Activated CD8-positive, alpha-beta memory T cell treated with anti-CD3 and anti-CD28 coated beads, Interleukin-2, amount 10 ng/mL, durations not matched to agents 7 days and 5 days (primary cell): Measurements from ENCODE around the gene NDUFB11. TPM values are rescaled to one million over a fixed set of nuclear protein-coding genes. Genes with fewer than 3 reads are reported as not detected.
"Not testable (repeated sequence)": the region's sequence is repeated elsewhere in the genome, so short reads cannot be mapped to it uniquely, and the experiment has no call there.

ENCODE experiments used
- ATAC-seq: fragments of 150-1000 bp; cut with Tn5 transposase; one replicate; pipeline ENCODE4 v1.10.0; 2021; ENCODE audit warnings: moderate library complexity
- CTCF ChIA-PET: fragments of 350-600 bp; sonication (Branson Sonifier 250); formaldehyde crosslinking; loops from one replicate; lab custom pipeline; 2021; ENCODE audit warnings: antibody characterized with exemption; lab: Charles Lee
- DNase-seq: peaks from one replicate; pipeline ENCODE4 v3.0.0-alpha.2; 2020
- H3K27ac Mint-ChIP-seq: one replicate; pipeline ENCODE4 v1.8.0; 2021; ENCODE audit warnings: mild to moderate bottlenecking, mixed read lengths
- H3K27me3 Mint-ChIP-seq: one replicate; pipeline ENCODE4 v1.8.0; 2021; ENCODE audit warnings: mixed read lengths
- H3K36me3 Mint-ChIP-seq: one replicate; pipeline ENCODE4 v1.8.0; 2021; ENCODE audit warnings: mild to moderate bottlenecking, mixed read lengths
- H3K4me1 Mint-ChIP-seq: one replicate; pipeline ENCODE4 v1.8.0; 2021; ENCODE audit warnings: mixed read lengths
- H3K4me3 Mint-ChIP-seq: one replicate; pipeline ENCODE4 v1.8.0; 2021; ENCODE audit warnings: mild to moderate bottlenecking, moderate library complexity, mixed read lengths
- H3K9me3 Mint-ChIP-seq: one replicate; pipeline ENCODE4 v1.8.0; 2022; ENCODE audit warnings: low read depth, mixed read lengths
- total RNA-seq, 2 experiments: library from RNA; stranded (reverse); gene quantifications; one replicate each; pipeline ENCODE4 v1.2.3, GENCODE V29; 2021

Gene NDUFB11
- total RNA-seq, 2 experiments from 2014 or later = 82.7 to 97.6 TPM

DNA sequence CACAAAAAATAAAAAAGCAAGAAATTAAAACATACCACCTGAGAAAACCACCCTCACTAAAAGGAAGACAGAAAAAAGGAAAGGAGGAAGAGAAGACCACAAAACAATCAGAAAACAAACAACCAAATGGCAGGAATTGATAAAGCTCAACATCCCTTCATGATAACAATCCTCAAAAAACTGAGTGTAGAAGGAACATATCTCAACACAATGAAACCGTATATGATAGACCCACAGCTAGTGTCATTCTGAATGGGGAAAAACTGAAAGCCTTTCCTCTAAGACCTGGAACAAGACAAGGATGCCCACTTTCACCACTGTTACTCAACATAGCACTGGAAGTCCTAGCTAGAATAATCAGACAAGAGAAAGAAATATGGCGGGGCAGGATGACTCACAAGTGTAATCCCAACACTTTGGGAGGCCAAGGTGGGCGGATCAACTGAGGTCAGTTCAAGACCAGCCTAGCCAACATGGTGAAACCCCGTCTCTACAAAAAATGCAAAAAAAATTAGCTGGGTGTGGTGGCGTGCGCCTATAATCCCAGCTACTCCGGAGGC, 27.9 kb downstream of the NDUFB11 start:
- CTCF ChIA-PET, DNase-seq, ATAC-seq, H3K27ac Mint-ChIP-seq, H3K4me3 Mint-ChIP-seq, H3K9me3 Mint-ChIP-seq, H3K36me3 Mint-ChIP-seq, H3K27me3 Mint-ChIP-seq, H3K4me1 Mint-ChIP-seq: not testable (repeated sequence)

DNA sequence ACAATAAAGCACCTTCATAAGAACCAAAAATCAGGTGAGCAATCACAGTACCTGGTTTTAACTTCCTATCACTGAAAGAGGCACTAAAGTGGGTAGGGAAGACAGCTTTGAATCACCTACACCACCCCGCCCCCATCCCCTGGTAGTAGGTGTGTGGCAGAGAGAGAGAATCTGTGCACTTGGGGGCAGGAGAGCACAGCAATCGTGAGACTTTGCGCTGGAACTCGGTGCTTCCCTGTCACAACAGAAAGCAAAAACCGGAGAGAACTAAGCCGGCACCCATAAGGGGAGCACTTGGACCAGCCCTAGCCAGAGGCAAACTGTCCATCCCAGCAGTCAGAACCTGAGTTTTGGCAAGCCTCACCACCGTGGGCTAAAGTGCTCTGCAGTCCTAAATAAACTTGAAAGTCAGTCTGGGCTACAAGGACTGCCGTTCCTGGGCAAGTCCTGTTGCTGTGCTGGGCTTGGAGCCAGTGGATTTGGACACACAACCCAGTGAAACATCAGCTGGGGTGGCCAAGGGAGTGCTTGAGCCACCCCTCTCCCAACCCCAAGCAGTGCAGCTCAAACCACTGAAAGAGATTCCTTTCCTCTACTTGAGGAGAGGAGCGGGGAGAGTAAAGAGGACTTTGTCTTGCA, 32.1 kb downstream of the NDUFB11 start:
- CTCF ChIA-PET = no interaction called here
- Mint-ChIP-seq H3K27ac (no peak overlapping the region), H3K36me3 (no peaks in the 10 kb centered on the region), H3K27me3 (no peaks in the 10 kb centered on the region), H3K4me1 (no peaks in the 10 kb centered on the region), H3K4me3 (no peak overlapping the region), H3K9me3 (no peaks in the 10 kb centered on the region)
- ATAC-seq (no peak), DNase-seq (no peak)

DNA sequence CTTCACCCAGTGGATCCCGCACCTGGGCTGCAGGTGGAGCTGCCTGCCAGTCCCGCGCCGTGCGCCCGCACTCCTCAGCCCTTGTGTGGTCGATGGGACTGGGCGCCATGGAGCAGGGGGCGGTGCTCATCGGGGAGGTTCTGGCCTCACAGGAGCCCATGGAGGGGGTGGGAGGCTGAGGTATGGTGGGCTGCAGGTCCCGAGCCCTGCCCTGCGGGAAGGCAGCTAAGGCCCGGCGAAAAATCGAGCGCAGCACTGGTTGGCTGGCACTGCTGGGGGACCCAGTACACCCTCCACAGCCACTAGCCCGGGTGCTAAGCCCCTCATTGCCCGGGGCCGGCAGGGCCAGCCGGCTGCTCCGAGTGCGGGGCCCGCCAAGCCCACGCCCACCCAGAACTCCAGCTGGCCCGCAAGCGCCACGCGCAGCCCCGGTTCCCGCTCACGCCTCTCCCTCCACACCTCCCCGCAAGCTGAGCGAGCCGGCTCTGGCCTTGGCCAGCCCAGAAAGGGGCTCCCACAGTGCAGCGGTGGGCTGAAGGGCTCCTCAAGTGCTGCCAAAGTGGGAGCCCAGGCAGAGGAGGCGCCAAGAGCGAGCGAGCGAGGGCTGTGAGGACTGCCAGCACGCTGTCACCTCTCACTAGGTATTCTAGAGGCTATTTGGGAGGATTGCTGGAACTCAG, 33.4 kb downstream of the NDUFB11 start:
- H3K9me3 Mint-ChIP-seq, H3K27me3 Mint-ChIP-seq, H3K4me1 Mint-ChIP-seq, H3K36me3 Mint-ChIP-seq, CTCF ChIA-PET, H3K27ac Mint-ChIP-seq, H3K4me3 Mint-ChIP-seq, ATAC-seq, DNase-seq: not testable (repeated sequence)

DNA sequence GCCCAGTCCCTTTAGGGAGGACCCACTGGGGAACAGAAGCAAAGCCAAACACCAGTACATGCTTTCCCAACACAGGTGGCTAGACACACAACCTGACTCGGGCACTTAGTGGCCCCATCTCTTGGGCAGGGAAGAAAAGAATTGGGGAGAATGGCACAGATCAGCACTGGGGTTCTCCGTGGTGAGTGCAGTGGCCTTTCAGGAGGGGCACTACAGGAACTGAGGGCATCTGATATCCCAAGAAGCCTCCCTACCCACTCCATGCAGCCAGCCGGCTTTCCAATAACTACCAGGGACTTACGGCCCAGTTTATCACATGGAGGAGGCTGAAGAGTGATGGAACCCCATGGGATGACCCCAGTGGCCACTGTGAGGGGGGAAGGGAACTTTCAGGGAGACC, 43.3 kb downstream of the NDUFB11 start:
- CTCF ChIA-PET = no interaction called here
- Mint-ChIP-seq H3K9me3 (no peaks in the 10 kb centered on the region), H3K27ac (no peak overlapping the region), H3K4me3 (no peak overlapping the region), H3K27me3 (no peaks in the 10 kb centered on the region), H3K4me1 (no peaks in the 10 kb centered on the region), H3K36me3 (no peaks in the 10 kb centered on the region)
- DNase-seq = no peak
- ATAC-seq = no peak

- Mint-ChIP-seq H3K27me3 (no peaks in the 10 kb centered on the region), H3K27ac (no peak overlapping the region), H3K9me3 (no peaks in the 10 kb centered on the region), H3K4me3 (no peak overlapping the region), H3K36me3 (no peaks in the 10 kb centered on the region), H3K4me1 (no peaks in the 10 kb centered on the region)
- CTCF ChIA-PET = no interaction called here
- DNase-seq = no peak
- no peak for ATAC-seq
Observed at GRCh38 chrX:47098338-47099094, 46.0 kb downstream of the NDUFB11 start.

GRCh38 chrX:47097018-47097417, 47.5 kb downstream of the NDUFB11 start:
- CTCF ChIA-PET = interaction anchor here (0.6 kb wide), 1 partner anchor 276 kb away, joined by 3 read pairs; no protein-coding TSS in a partner anchor
- no peaks in the 10 kb centered on the region for H3K4me1 Mint-ChIP-seq
- DNase-seq (no peak), ATAC-seq (no peak)
- H3K4me3 Mint-ChIP-seq = no peak overlapping the region
- H3K9me3 Mint-ChIP-seq = no peaks in the 10 kb centered on the region
- no peaks in the 10 kb centered on the region for H3K27me3 Mint-ChIP-seq
- no peaks in the 10 kb centered on the region for H3K36me3 Mint-ChIP-seq
- no peak overlapping the region for H3K27ac Mint-ChIP-seq

GRCh38 chrX:47093860-47094259, 50.6 kb downstream of the NDUFB11 start:
- CTCF ChIA-PET = interaction anchor here (0.7 to 2.1 kb wide), 9 partner anchors 14 to 332 kb away, joined by 3 to 8 read pairs (median 3); no protein-coding TSS in a partner anchor

GRCh38 chrX:47093248-47093647, 51.3 kb downstream of the NDUFB11 start:
- ATAC-seq = no peak
- CTCF ChIA-PET = interaction anchor here (0.6 to 2.1 kb wide), 9 partner anchors 15 to 332 kb away, joined by 3 to 8 read pairs (median 3); no protein-coding TSS in a partner anchor
- no peak for DNase-seq

More at GRCh38 chrX:47093860-47094259, 50.6 kb downstream of the NDUFB11 start:
- H3K9me3 Mint-ChIP-seq = no peaks in the 10 kb centered on the region
- no peak overlapping the region for H3K4me3 Mint-ChIP-seq
- no peaks in the 10 kb centered on the region for H3K36me3 Mint-ChIP-seq
- peaks cover 13% of the 10 kb centered on the region for H3K4me1 Mint-ChIP-seq
- ATAC-seq = no peak
- no peak overlapping the region for H3K27ac Mint-ChIP-seq
- H3K27me3 Mint-ChIP-seq = no peaks in the 10 kb centered on the region
- DNase-seq = no peak

More at GRCh38 chrX:47093248-47093647, 51.3 kb downstream of the NDUFB11 start:
- Mint-ChIP-seq H3K27me3 (no peaks in the 10 kb centered on the region), H3K9me3 (no peaks in the 10 kb centered on the region), H3K27ac (no peak overlapping the region), H3K36me3 (no peaks in the 10 kb centered on the region), H3K4me3 (no peak overlapping the region), H3K4me1 (peaks cover 13% of the 10 kb centered on the region)

Other genes starting within 250 kb of the NDUFB11 start
- 1 to 10 TPM in 1 of 2 experiments, under 1 TPM in 1; 0.47 to 1.3 TPM for gene JADE3, start 232.3 kb downstream of the NDUFB11 start, total RNA-seq
- gene RGN, start 66.3 kb downstream of the NDUFB11 start, total RNA-seq = not detected
- 10 to 100 TPM; 64.9 to 65.6 TPM for gene RBM10, start 519 bp upstream of the NDUFB11 start, total RNA-seq
- gene UBA1, start 49.1 kb upstream of the NDUFB11 start, total RNA-seq = 100 to 1,000 TPM; 177 to 204 TPM
- gene CDK16, start 74.0 kb upstream of the NDUFB11 start, total RNA-seq = 10 to 100 TPM; 61.4 to 80.6 TPM
- 10 to 100 TPM; 54.8 to 72.7 TPM for gene USP11, start 88.3 kb upstream of the NDUFB11 start, total RNA-seq
- gene ZNF157, start 225.9 kb upstream of the NDUFB11 start, total RNA-seq = under 1 TPM; 0.19 to 0.23 TPM